Measurements from ENCODE around the gene KRTAP10-7. TPM values are rescaled to one million over a fixed set of nuclear protein-coding genes. Genes with fewer than 3 reads are reported as not detected.

The KRTAP10-7 gene
- total RNA-seq, 1 experiment from 2014 or later, result not detected

GRCh38 chr21:44612029-44612486, 11.7 kb downstream of the KRTAP10-7 start, which contains the start of gene KRTAP10-8:
Gene KRTAP10-8, plus strand, starts transcription at chr21:44612079. Its CDS starts 22 bp downstream, at chr21:44612101.
- no peak within 1 kb of the TSS for H2AFZ ChIP-seq (ENCODE audit: low read length)
- no peak within 1 kb of the TSS for H3K27ac ChIP-seq (ENCODE audit: insufficient read length, low read depth, low read length)
- H3K36me3 Mint-ChIP-seq (ENCODE audit: insufficient read depth in 1 of 3, low read depth in 3 of 3), result peaks cover 8 to 26% (median 21%) of the 10 kb centered on the region in 3 experiments
- no peak within 1 kb of the TSS; the same call in 1 of the 2 replicates for H3K14ac ChIP-seq (ENCODE audit: insufficient read depth, low read length)
- no peak within 1 kb of the TSS for H3K4me2 ChIP-seq (ENCODE audit: insufficient read depth, insufficient read length, low read length)
- H3K9me3 Mint-ChIP-seq, result peaks cover 33 to 37% of the 10 kb centered on the region in 2 experiments
- peaks cover 9% of the 10 kb centered on the region for H3K27me3 Mint-ChIP-seq (ENCODE audit: low read depth)
- no peaks in the 10 kb centered on the region for H3K79me1 ChIP-seq (ENCODE audit: insufficient read depth, low read depth, low read length, poor library complexity, severe bottlenecking)
- no peak within 1 kb of the TSS for H2AK5ac ChIP-seq (ENCODE audit: insufficient read length, low read length)
- no CpG with 5 or more reads among the region's 8 CpGs for WGBS (ENCODE audit: extremely low coverage, insufficient read length, low lambda C conversion rate)
- no peak within 1 kb of the TSS for H4K5ac ChIP-seq (ENCODE audit: insufficient read length, low read depth, low read length)
- no peak for DNase-seq
- H2BK12ac ChIP-seq (ENCODE audit: insufficient read length, low read depth, low read length), result no peak within 1 kb of the TSS
- H3K4me1 ChIP-seq (ENCODE audit: insufficient read depth, low read length), result no peaks in the 10 kb centered on the region
- H3K9me3 ChIP-seq (ENCODE audit: control insufficient read depth, low read depth, low read length), result peaks cover 9% of the 10 kb centered on the region
- no peak within 1 kb of the TSS for H3K18ac ChIP-seq (ENCODE audit: insufficient read length, low read depth, low read length)
- no peak for TF ChIP-seq CTCF (conservative IDR thresholded peaks at IDR 0.05)
- no peaks in the 10 kb centered on the region for H3K23me2 ChIP-seq (ENCODE audit: insufficient read length, low read depth, low read length, poor library complexity, severe bottlenecking)
- H2BK20ac ChIP-seq (ENCODE audit: low read depth, low read length, poor library complexity, severe bottlenecking), result no peak within 1 kb of the TSS
- no peak within 1 kb of the TSS for H4K91ac ChIP-seq (ENCODE audit: insufficient read length, low read depth, low read length)
- no peak within 1 kb of the TSS for H3T11ph ChIP-seq (ENCODE audit: low read length)
- no peak within 1 kb of the TSS for H3K4me3 Mint-ChIP-seq
- H3K79me2 ChIP-seq (ENCODE audit: insufficient read depth, low read length), result no peaks in the 10 kb centered on the region
- no peak within 1 kb of the TSS for H2BK15ac ChIP-seq (ENCODE audit: low read depth, low read length)
- no peaks in the 10 kb centered on the region for H4K20me1 ChIP-seq (ENCODE audit: control insufficient read depth, insufficient read depth, insufficient read length)
- peaks cover 13 to 22% of the 10 kb centered on the region in 2 experiments for H3K4me1 Mint-ChIP-seq
- no peak within 1 kb of the TSS for H2BK120ac ChIP-seq (ENCODE audit: low read depth, low read length, poor library complexity, severe bottlenecking)
- no peak within 1 kb of the TSS for H3K23ac ChIP-seq (ENCODE audit: insufficient read length, low read depth, low read length)
- H3K27ac Mint-ChIP-seq, result no peak within 1 kb of the TSS
- no peak within 1 kb of the TSS for H2BK5ac ChIP-seq (ENCODE audit: insufficient read length, low read length)
- no peak within 1 kb of the TSS for H3K4ac ChIP-seq (ENCODE audit: low read depth, low read length)
- H3K27me3 ChIP-seq (ENCODE audit: insufficient read depth, low read length), result no peaks in the 10 kb centered on the region
- H3K56ac ChIP-seq (ENCODE audit: insufficient read length, low read depth, low read length), result no peak within 1 kb of the TSS
- H4K8ac ChIP-seq (replicated peaks; ENCODE audit: insufficient read length, low read depth, low read length), result no peak within 1 kb of the TSS
- H3K9ac ChIP-seq (ENCODE audit: extremely low read depth, insufficient read length, low read length), result no peak within 1 kb of the TSS

Measured in H9 (cell line).